GM21723 (cell line): ENCODE measurements around the gene NR3C2.
"Not testable (repeated sequence)": the region's sequence is repeated elsewhere in the genome, so short reads cannot be mapped to it uniquely, and the experiment has no call there.

Source experiments
- ATAC-seq: cut with Tn5 transposase; IDR thresholded peaks from one replicate; pipeline ENCODE4 v1.9.1; 2021; ENCODE audit warnings: mild to moderate bottlenecking, moderate library complexity; ENCODE audit not compliant: unreplicated experiment

Gene NR3C2

GRCh38 chr4:148173397-148174017, 268.7 kb downstream of the NR3C2 start:
- ATAC-seq: no peak

- no peak for ATAC-seq
Observed at GRCh38 chr4:148171596-148171995, 270.6 kb downstream of the NR3C2 start.

- ATAC-seq: no peak
Observed at GRCh38 chr4:148170408-148171365, 271.5 kb downstream of the NR3C2 start.

- ATAC-seq: no peak
Observed at GRCh38 chr4:148166132-148166591, 276.1 kb downstream of the NR3C2 start.

GRCh38 chr4:148164557-148164956, 277.7 kb downstream of the NR3C2 start:
- ATAC-seq: no peak

GRCh38 chr4:148162991-148163390, 279.2 kb downstream of the NR3C2 start:
- no peak for ATAC-seq

GRCh38 chr4:148162519-148162918, 279.7 kb downstream of the NR3C2 start:
- no peak for ATAC-seq

GRCh38 chr4:148161601-148162000, 280.6 kb downstream of the NR3C2 start:
- ATAC-seq: no peak

- ATAC-seq: no peak
Observed at GRCh38 chr4:148159793-148160192, 282.4 kb downstream of the NR3C2 start.

- no peak for ATAC-seq
Observed at GRCh38 chr4:148154769-148155168, 287.4 kb downstream of the NR3C2 start.

- no peak for ATAC-seq
Observed at GRCh38 chr4:148152868-148153625, 289.2 kb downstream of the NR3C2 start.

- no peak for ATAC-seq
Observed at GRCh38 chr4:148151806-148152205, 290.4 kb downstream of the NR3C2 start.

GRCh38 chr4:148145475-148145874, 296.7 kb downstream of the NR3C2 start:
- ATAC-seq: no peak

GRCh38 chr4:148143174-148143573, 299.0 kb downstream of the NR3C2 start:
- no peak for ATAC-seq

GRCh38 chr4:148141501-148141900, 300.7 kb downstream of the NR3C2 start:
- no peak for ATAC-seq

- ATAC-seq: no peak
Observed at GRCh38 chr4:148126825-148127224, 315.4 kb downstream of the NR3C2 start.

- no peak for ATAC-seq
Observed at GRCh38 chr4:148124512-148124911, 317.7 kb downstream of the NR3C2 start.

- not testable (repeated sequence) for ATAC-seq
Observed at GRCh38 chr4:148123161-148123560, 319.1 kb downstream of the NR3C2 start.

- ATAC-seq: no peak
Observed at GRCh38 chr4:148120216-148120615, 322.0 kb downstream of the NR3C2 start.

GRCh38 chr4:148118633-148119032, 323.6 kb downstream of the NR3C2 start:
- ATAC-seq: no peak

- no peak for ATAC-seq
Observed at GRCh38 chr4:148118179-148118578, 324.0 kb downstream of the NR3C2 start.
